ENCODE measurements around the gene ITM2A. TPM values are rescaled to one million over a fixed set of nuclear protein-coding genes. Genes with fewer than 3 reads are reported as not detected.

The ITM2A gene
- total RNA-seq, 1 experiment from 2014 or later = 29.9 TPM

DNA sequence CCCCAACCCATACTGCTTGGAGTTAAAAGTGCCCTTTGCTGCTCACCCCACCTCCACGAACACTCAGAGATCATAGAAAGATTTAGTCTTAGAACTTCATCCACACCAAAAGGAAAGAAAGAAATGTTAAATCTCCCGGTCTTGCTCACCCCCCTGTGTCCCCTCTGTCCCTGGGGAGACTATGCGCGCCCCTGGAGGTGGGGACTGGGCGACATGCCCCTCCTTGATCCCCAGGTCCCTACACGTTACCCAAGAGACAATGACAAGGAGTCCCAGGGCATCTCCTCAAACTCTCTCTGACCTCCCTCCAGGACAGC is 620 bp downstream of the ITM2A start:
- H3K79me1 ChIP-seq (ENCODE audit: insufficient read depth, low read depth, low read length, poor library complexity, severe bottlenecking) = no peaks in the 10 kb centered on the region
- no peak overlapping the region for H3K27ac ChIP-seq (ENCODE audit: insufficient read length, low read depth, low read length)
- H3K9ac ChIP-seq (ENCODE audit: extremely low read depth, insufficient read length, low read length) = peak overlapping the region; percentile 33
- H3K27me3 ChIP-seq (ENCODE audit: insufficient read depth, low read length) = no peaks in the 10 kb centered on the region
- no CpG with 5 or more reads among the region's 6 CpGs for WGBS (ENCODE audit: extremely low coverage, insufficient read length, low lambda C conversion rate)
- no peaks in the 10 kb centered on the region for H4K20me1 ChIP-seq (ENCODE audit: control insufficient read depth, insufficient read depth, insufficient read length)
- no peak overlapping the region for H2BK120ac ChIP-seq (ENCODE audit: low read depth, low read length, poor library complexity, severe bottlenecking)
- H3T11ph ChIP-seq (ENCODE audit: low read length) = no peak overlapping the region
- no peak overlapping the region for H3K56ac ChIP-seq (ENCODE audit: insufficient read length, low read depth, low read length)
- H3K79me2 ChIP-seq (ENCODE audit: insufficient read depth, low read length) = no peaks in the 10 kb centered on the region
- H3K23me2 ChIP-seq (ENCODE audit: insufficient read length, low read depth, low read length, poor library complexity, severe bottlenecking) = peaks cover 13% of the 10 kb centered on the region
- no peak overlapping the region for H3K18ac ChIP-seq (ENCODE audit: insufficient read length, low read depth, low read length)
- TF ChIP-seq CTCF (conservative IDR thresholded peaks at IDR 0.05) = no peak
- H3K36me3 Mint-ChIP-seq (ENCODE audit: insufficient read depth in 1 of 3, low read depth in 3 of 3) = peaks cover 0 to 7% (median 2%) of the 10 kb centered on the region in 3 experiments; a peak in 3 of 7 replicates
- no peak overlapping the region for H3K23ac ChIP-seq (ENCODE audit: insufficient read length, low read depth, low read length)
- DNase-seq = no peak
- peak overlapping the region; percentile 8 for H3K14ac ChIP-seq (ENCODE audit: insufficient read depth, low read length)
- H4K8ac ChIP-seq (replicated peaks; ENCODE audit: insufficient read length, low read depth, low read length) = no peak overlapping the region
- no peak overlapping the region for H2AK5ac ChIP-seq (ENCODE audit: insufficient read length, low read length)
- no peak overlapping the region for H2AFZ ChIP-seq (ENCODE audit: low read length)
- H2BK5ac ChIP-seq (ENCODE audit: insufficient read length, low read length) = no peak overlapping the region
- no peak overlapping the region for H2BK15ac ChIP-seq (ENCODE audit: low read depth, low read length)
- H3K4me1 Mint-ChIP-seq = peaks cover 28 to 32% of the 10 kb centered on the region in 2 experiments
- peak overlapping the region; percentile 64 for H3K4me2 ChIP-seq (ENCODE audit: insufficient read depth, insufficient read length, low read length)
- H3K4me1 ChIP-seq (ENCODE audit: insufficient read depth, low read length) = no peaks in the 10 kb centered on the region
- H3K9me3 Mint-ChIP-seq = peaks cover 47 to 62% of the 10 kb centered on the region in 2 experiments
- no peak overlapping the region for H4K91ac ChIP-seq (ENCODE audit: insufficient read length, low read depth, low read length)
- H3K4ac ChIP-seq (ENCODE audit: low read depth, low read length) = no peak overlapping the region
- no peak overlapping the region for H2BK20ac ChIP-seq (ENCODE audit: low read depth, low read length, poor library complexity, severe bottlenecking)
- H2BK12ac ChIP-seq (ENCODE audit: insufficient read length, low read depth, low read length) = no peak overlapping the region
- no peak overlapping the region for H3K27ac Mint-ChIP-seq
- H3K27me3 Mint-ChIP-seq (ENCODE audit: low read depth) = no peaks in the 10 kb centered on the region
- H3K4me3 Mint-ChIP-seq = peak overlapping the region; percentile 72 to 89
- peaks cover 5% of the 10 kb centered on the region for H3K9me3 ChIP-seq (ENCODE audit: control insufficient read depth, low read depth, low read length)
- no peak overlapping the region for H4K5ac ChIP-seq (ENCODE audit: insufficient read length, low read depth, low read length)

All from H9 (cell line).